ENCODE measurements around the gene ASB2. TPM values are rescaled to one million over a fixed set of nuclear protein-coding genes. Genes with fewer than 3 reads are reported as not detected.
A peak's percentile ranks its signal among the peaks of the same experiment; 100 is the strongest.

ASB2 gene
- total RNA-seq, 4 donors from 2014 or later, result 22.1 to 35.8 (median 27.9) TPM

GRCh38 chr14:94001016-94001415 lies 24.6 kb upstream of the ASB2 start:
- Histone ChIP-seq H3K9me3 (no peaks in the 10 kb centered on the region), H3K27ac (peak overlapping the region in 1 of 4 donors; percentile 41), H3K4me3 (no peak overlapping the region), H3K4me1 (peaks cover 0 to 8% (median 0%) of the 10 kb centered on the region in 4 donors), H3K36me3 (no peaks in the 10 kb centered on the region), H3K27me3 (no peaks in the 10 kb centered on the region)
- TF ChIP-seq POLR2A (IDR thresholded peaks at IDR 0.05) (no peak), CTCF (IDR thresholded peaks at IDR 0.05) (no peak)
- WGBS, 2 donors (ENCODE audit: low coverage in 1 of 2), result 75% methylated on average over 13 of the region's 13 CpGs; no CpG with 5 or more reads in 1 of the 2 donors
- intact Hi-C loops (cut with DNase I; ENCODE audit: low total_unique reads), result loop anchor here (2.0 kb wide), 1 partner anchor 62 kb away; no protein-coding TSS in a partner anchor
- no peak for DNase-seq
- in situ Hi-C loops (cut with MboI; ENCODE audit: low pct_ligation_motif_present in 1 of 4, low pct_unique_long_range_greater_than_20kb in 1 of 4, low sequenced_read_pairs in 3 of 4), result loop anchor here in 3 of 4 donors (5.0 kb wide), 2 partner anchors 59 to 64 kb away; no protein-coding TSS in a partner anchor

GRCh38 chr14:94000267-94000666 lies 23.9 kb upstream of the ASB2 start:
- TF ChIP-seq EP300 (IDR thresholded peaks at IDR 0.05; ENCODE audit: low read depth) (no peak), CTCF (IDR thresholded peaks at IDR 0.05) (no peak), POLR2AphosphoS5 (IDR thresholded peaks at IDR 0.05) (no peak), POLR2A (IDR thresholded peaks at IDR 0.05) (no peak)
- in situ Hi-C loops (cut with MboI; ENCODE audit: low pct_ligation_motif_present in 1 of 4, low pct_unique_long_range_greater_than_20kb in 1 of 4, low sequenced_read_pairs in 3 of 4), result loop anchor here in 3 of 4 donors (5.0 kb wide), 2 partner anchors 58 to 63 kb away; no protein-coding TSS in a partner anchor
- 80 to 93% methylated on average over 1 to 6 of the region's 6 CpGs for WGBS, 2 donors (ENCODE audit: low coverage in 1 of 2)
- H3K36me3 ChIP-seq, result no peaks in the 10 kb centered on the region
- no peak for DNase-seq
- no peaks in the 10 kb centered on the region for H3K9me3 ChIP-seq
- H3K27me3 ChIP-seq, result no peaks in the 10 kb centered on the region
- peaks cover 0 to 8% (median 0%) of the 10 kb centered on the region in 4 donors for H3K4me1 ChIP-seq
- intact Hi-C loops (cut with DNase I; ENCODE audit: low total_unique reads), result loop anchor here (2.0 kb wide), 1 partner anchor 61 kb away; no protein-coding TSS in a partner anchor
- no peak overlapping the region for H3K4me3 ChIP-seq
- H3K27ac ChIP-seq, result no peak overlapping the region

- no peaks in the 10 kb centered on the region for H3K9me3 ChIP-seq
These were observed 23.2 kb upstream of the ASB2 start for GRCh38 chr14:93999573-93999972.

GRCh38 chr14:93998871-93999403 lies 22.6 kb upstream of the ASB2 start:
- peaks cover 0 to 8% (median 0%) of the 10 kb centered on the region in 4 donors for H3K4me1 ChIP-seq
- H3K36me3 ChIP-seq, result no peaks in the 10 kb centered on the region
- H3K27me3 ChIP-seq, result no peaks in the 10 kb centered on the region
- TF ChIP-seq CTCF (IDR thresholded peaks at IDR 0.05) (no peak), EP300 (IDR thresholded peaks at IDR 0.05; ENCODE audit: low read depth) (no peak), POLR2AphosphoS5 (IDR thresholded peaks at IDR 0.05) (no peak), POLR2A (IDR thresholded peaks at IDR 0.05) (no peak)
- WGBS, 2 donors (ENCODE audit: low coverage in 1 of 2), result 89% methylated on average over 5 of the region's 7 CpGs; no CpG with 5 or more reads in 1 of the 2 donors
- no peak for DNase-seq
- intact Hi-C loops (cut with DNase I; ENCODE audit: low total_unique reads) (no loop called here), in situ Hi-C loops (cut with MboI; ENCODE audit: low pct_ligation_motif_present in 1 of 4, low pct_unique_long_range_greater_than_20kb in 1 of 4, low sequenced_read_pairs in 3 of 4) (no loop called here)
- H3K9me3 ChIP-seq, result no peaks in the 10 kb centered on the region
- no peak overlapping the region for H3K27ac ChIP-seq
- no peak overlapping the region for H3K4me3 ChIP-seq

More at GRCh38 chr14:93999573-93999972, 23.2 kb upstream of the ASB2 start:
- TF ChIP-seq CTCF (IDR thresholded peaks at IDR 0.05) (no peak), EP300 (IDR thresholded peaks at IDR 0.05; ENCODE audit: low read depth) (no peak), POLR2AphosphoS5 (IDR thresholded peaks at IDR 0.05) (no peak), POLR2A (IDR thresholded peaks at IDR 0.05) (no peak)
- in situ Hi-C loops (cut with MboI; ENCODE audit: low pct_ligation_motif_present in 1 of 4, low pct_unique_long_range_greater_than_20kb in 1 of 4, low sequenced_read_pairs in 3 of 4) (no loop called here), intact Hi-C loops (cut with DNase I; ENCODE audit: low total_unique reads) (no loop called here)
- Histone ChIP-seq H3K36me3 (no peaks in the 10 kb centered on the region), H3K27ac (no peak overlapping the region), H3K4me1 (peaks cover 0 to 8% (median 0%) of the 10 kb centered on the region in 4 donors), H3K27me3 (no peaks in the 10 kb centered on the region), H3K4me3 (no peak overlapping the region)
- 86% methylated on average over 8 of the region's 8 CpGs; no CpG with 5 or more reads in 1 of the 2 donors for WGBS, 2 donors (ENCODE audit: low coverage in 1 of 2)
- no peak for DNase-seq
